SK-N-SH treated with all-trans-retinoic acid at 6 μM for 48 hours (cell line): Measurements from ENCODE around the gene NONO.
"Not testable (repeated sequence)": the region's sequence is repeated elsewhere in the genome, so short reads cannot be mapped to it uniquely, and the experiment has no call there.

ENCODE experiments used
- CSDC2 ChIP-seq: fragments of 250-450 bp; sonication (Bioruptor Pico); IDR thresholded peaks from 2 replicates; pipeline ENCODE4 v1.5.0; 2020; ENCODE audit warnings: mild to moderate bottlenecking, moderate library complexity
- ESRRG ChIP-seq: fragments of 250-450 bp; sonication (Bioruptor Pico); IDR thresholded peaks from 2 replicates; pipeline ENCODE4 v1.6.1; 2021; ENCODE audit warnings: mild to moderate bottlenecking
- RARB ChIP-seq: fragments of 250-450 bp; sonication (Bioruptor Pico); IDR thresholded peaks from 2 replicates; pipeline ENCODE4 v1.8.0; 2021; ENCODE audit warnings: mild to moderate bottlenecking, moderate library complexity
- TOX ChIP-seq: fragments of 250-450 bp; sonication (Bioruptor Pico); IDR thresholded peaks from 2 replicates; pipeline ENCODE4 v1.8.0; 2021; ENCODE audit warnings: mild to moderate bottlenecking, moderate library complexity, borderline replicate concordance

DNA sequence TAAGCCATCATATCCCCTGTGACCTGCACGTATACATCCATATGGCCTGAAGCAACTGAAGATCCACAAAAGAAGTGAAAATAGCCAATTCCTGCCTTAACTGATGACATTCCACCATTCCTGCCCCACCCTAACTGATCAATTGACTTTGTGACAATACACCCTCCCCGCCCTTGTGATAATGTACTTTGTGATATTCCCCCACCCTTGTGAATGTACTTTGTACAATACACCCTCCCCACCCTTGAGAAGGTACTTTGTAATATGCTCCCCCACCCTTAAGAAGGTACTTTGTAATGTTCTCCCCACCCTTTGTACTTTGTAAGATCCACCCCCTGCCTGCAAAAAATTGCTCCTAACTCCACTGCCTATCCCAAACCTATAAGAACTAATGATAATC lies 11.1 kb upstream of the NONO start:
- TF ChIP-seq TOX (CRISPR knock-in tag); RARB; ESRRG (CRISPR knock-in tag); CSDC2 (CRISPR knock-in tag): not testable (repeated sequence)
